HepG2 (cell line): ENCODE measurements around the gene WNK1. TPM values are rescaled to one million over a fixed set of nuclear protein-coding genes. Genes with fewer than 3 reads are reported as not detected.

ENCODE experiments used
- ATAC-seq: fragments of 200-7000 bp; cut with Tn5 transposase; 3 replicates; pipeline ENCODE4 v1.9.1; 2020; ENCODE audit warnings: mild to moderate bottlenecking, moderate library complexity
- BruUV-seq: library from RNA; stranded (reverse); fragments of 400-500 nt; replicated peaks from 2 replicates; lab custom pipeline; 2021; lab: Mats Ljungman, UMichigan
- CTCF ChIA-PET: fragments of 300-600 bp; formaldehyde crosslinking; extraction: SDS; loops from one replicate; lab custom pipeline; 2021; ENCODE audit warnings: low total read pairs, inconsistent platforms, low intra/inter-chr PET ratio; lab: Yijun Ruan, JAX
- POLR2A ChIA-PET: fragments of 350-600 bp; sonication (Branson Sonifier 250); formaldehyde crosslinking; loops from one replicate; lab custom pipeline; 2020; ENCODE audit warnings: antibody characterized with exemption, inconsistent platforms; lab: Yijun Ruan, JAX
- DNase-seq: peaks from one replicate; pipeline ENCODE4 v3.0.0-alpha.2; 2015; ENCODE audit warnings: low spot score
- FAIRE-seq: peaks from 3 replicates; lab custom pipeline; 2011; peaks lifted over from hg19 to GRCh38; lab: Jason Lieb, UNC
- H2AFZ ChIP-seq: one replicate; pipeline ENCODE4 v1.6.1; 2011; ENCODE audit warnings: low read length, inconsistent platforms
- H3K27ac ChIP-seq: fragments of 300-600 bp; 3 replicates; pipeline ENCODE4 v1.8.0; 2011; ENCODE audit warnings: mixed run types, mild to moderate bottlenecking, mixed read lengths, low read length, inconsistent platforms; ENCODE audit not compliant: insufficient read depth; ENCODE audit errors: extremely low read length
- H3K27me3 ChIP-seq, 2 experiments: fragments of 200-600 bp in 1 of 2; 2 replicates in 1 of 2; 3 replicates in 1 of 2; pipeline versions ENCODE4 v1.6.0 to v1.8.0; 2011; ENCODE audit warnings: low read length in 2 of 2, mild to moderate bottlenecking in 2 of 2, moderate library complexity in 2 of 2, inconsistent platforms in 1 of 2; ENCODE audit not compliant: insufficient read depth in 2 of 2, control insufficient read depth in 1 of 2
- H3K36me3 ChIP-seq, 2 experiments: fragments of 200-600 bp in 1 of 2; replicated peaks in 1 of 2; 2 replicates in 1 of 2; 3 replicates in 1 of 2; pipeline versions ENCODE4 v1.5.1 to v1.8.0; 2011; ENCODE audit warnings: low read length in 2 of 2, inconsistent platforms in 1 of 2; ENCODE audit not compliant: insufficient read depth in 2 of 2, control insufficient read depth in 1 of 2
- H3K4me1 ChIP-seq: 2 replicates; pipeline ENCODE4 v1.5.1; 2012; ENCODE audit warnings: low read length, inconsistent platforms; ENCODE audit not compliant: insufficient read depth
- H3K4me2 ChIP-seq: 2 replicates; pipeline ENCODE4 v1.6.0; 2011; ENCODE audit warnings: low read depth, low read length, inconsistent platforms
- H3K4me3 ChIP-seq, 3 experiments: fragments of 200-600 bp in 1 of 3; sonication (generic), shearing (Covaris generic) in 1 of 3; replicated peaks in 1 of 3; 2 replicates each; pipeline ENCODE4 v1.5.1; 2011 to 2016; ENCODE audit warnings: low read length in 3 of 3, inconsistent platforms in 2 of 3, low read depth in 2 of 3, mild to moderate bottlenecking in 2 of 3, control low read depth in 1 of 3, mixed read lengths in 1 of 3; ENCODE audit not compliant: insufficient read depth in 1 of 3
- H3K79me2 ChIP-seq: one replicate; pipeline ENCODE4 v1.6.1; 2011; ENCODE audit warnings: low read length, inconsistent platforms; ENCODE audit not compliant: insufficient read depth
- H3K9ac ChIP-seq: 2 replicates; pipeline ENCODE4 v1.6.0; 2011; ENCODE audit warnings: mild to moderate bottlenecking, low read depth, low read length, inconsistent platforms; ENCODE audit not compliant: insufficient read depth
- H3K9me3 ChIP-seq: 2 replicates; pipeline ENCODE4 v1.5.1; 2012; ENCODE audit warnings: mild to moderate bottlenecking, low read length
- H4K20me1 ChIP-seq: 2 replicates; pipeline ENCODE4 v1.6.0; 2011; ENCODE audit warnings: inconsistent platforms, mild to moderate bottlenecking, low read length, moderate library complexity; ENCODE audit not compliant: insufficient read depth
- BRCA1 ChIP-seq: sonication (generic); formaldehyde crosslinking; IDR thresholded peaks from 2 replicates; pipeline ENCODE4 v1.4.0; 2020; ENCODE audit warnings: missing genetic modification reagents
- KLF11 ChIP-seq: IDR thresholded peaks from 2 replicates; pipeline ENCODE4 v1.6.1; 2016; ENCODE audit warnings: missing compliant biosample characterization
- KLF12 ChIP-seq: sonication (generic); formaldehyde crosslinking; IDR thresholded peaks from 2 replicates; pipeline ENCODE4 v1.4.0; 2020; ENCODE audit warnings: missing genetic modification reagents, borderline replicate concordance
- MAF1 ChIP-seq: sonication (generic); formaldehyde crosslinking; IDR thresholded peaks from 2 replicates; pipeline ENCODE4 v1.5.0; 2020; ENCODE audit warnings: missing genetic modification reagents, borderline replicate concordance
- ZBTB7A ChIP-seq: sonication (generic); formaldehyde crosslinking; IDR thresholded peaks from 2 replicates; pipeline ENCODE4 v1.8.0; 2022; ENCODE audit warnings: mild to moderate bottlenecking, missing genetic modification reagents
- ZNF607 ChIP-seq: sonication (generic); formaldehyde crosslinking; IDR thresholded peaks from 2 replicates; pipeline ENCODE4 v1.5.1; 2020; ENCODE audit warnings: missing genetic modification reagents, mild to moderate bottlenecking, borderline replicate concordance
- WGBS: methylation state at CpG from one replicate; pipeline ENCODE4 v1.1.6; 2017; ENCODE audit warnings: low lambda C conversion rate; 5-methylcytosine and 5-hydroxymethylcytosine counted together
- in situ Hi-C: cut with HindIII; loops from 2 replicates; pipeline ENCODE4 v1.10.0; 2017; ENCODE audit warnings: low pct_unique_long_range_greater_than_20kb; ENCODE audit not compliant: extremely low pct_ligation_motif_present
- intact Hi-C: fragments of 100-400 bp; cut with micrococcal nuclease; formaldehyde crosslinking; loops from one replicate; pipeline ENCODE4 v1.10.0; 2022; ENCODE audit not compliant: unreplicated experiment
- polyA plus RNA-seq, 8 experiments: library from polyadenylated mRNA; depleted of rRNA in 3 of 8; stranded (reverse) in 7 of 8; unstranded in 1 of 8; fragments of >200 nt; fragmentation: Illumina TruSeq in 4 of 8; extraction: Trizol in 4 of 8; gene quantifications; 2 replicates each; pipeline versions ENCODE4 v1.2.1 to v1.2.3, GENCODE V29; 2011 to 2016; ENCODE audit warnings: low read depth in 4 of 8, missing spikeins in 1 of 8, mixed read lengths in 1 of 8; ENCODE audit not compliant: insufficient read depth in 1 of 8
- total RNA-seq, 5 experiments: library from RNA; depleted of rRNA; stranded (reverse); fragments of >200 nt; fragmentation: Illumina TruSeq; extraction: Trizol; gene quantifications; 2 replicates each; pipeline ENCODE4 v1.2.3, GENCODE V29; 2016; ENCODE audit warnings: low read depth in 1 of 5
- TF ChIP-seq, protein P1 (sequence below): sonication (generic); formaldehyde crosslinking; IDR thresholded peaks from 2 replicates; pipeline ENCODE4 v1.8.0; 2022; ENCODE audit warnings: missing genetic modification reagents, mild to moderate bottlenecking, moderate library complexity, borderline replicate concordance
- TF ChIP-seq, protein P2 (sequence below): IDR thresholded peaks from 2 replicates; pipeline ENCODE4 v1.6.1; 2018; ENCODE audit warnings: missing genetic modification reagents, mild to moderate bottlenecking, missing compliant biosample characterization
- TF ChIP-seq, protein P3 (sequence below): sonication (generic); formaldehyde crosslinking; IDR thresholded peaks from 2 replicates; pipeline ENCODE4 v1.5.0; 2020; ENCODE audit warnings: missing genetic modification reagents

WNK1 gene
- total and polyA plus RNA-seq, 2 of the 13 experiments (the other 11 are each of a cell fraction or from before 2014, with no cell fraction given), result 31.1 to 54.8 TPM

GRCh38 chr12:778615-779014 is 26.2 kb downstream of the WNK1 start:
- intact Hi-C loops, result no loop called here
- Histone ChIP-seq H3K79me2 (peaks cover 96% of the 10 kb centered on the region), H3K27ac (no peak overlapping the region), H3K4me3 (no peak overlapping the region), H3K4me1 (peaks cover 73% of the 10 kb centered on the region), H3K9ac (no peak overlapping the region), H4K20me1 (peaks cover 65% of the 10 kb centered on the region), H3K9me3 (no peaks in the 10 kb centered on the region), H3K36me3 (no peaks in the 10 kb centered on the region), H3K4me2 (0 out of 2 replicates have a peak overlapping the region, but pooled peaks have one; percentile 28), H3K27me3 (no peaks in the 10 kb centered on the region), H2AFZ (no peak overlapping the region)
- POLR2A ChIA-PET, result no interaction called here
- WGBS, result 91% methylated on average over 6 of the region's 6 CpGs
- TF ChIP-seq ZBTB7A (no peak), ZNF607 (CRISPR knock-in tag) (no peak), KLF12 (CRISPR knock-in tag) (no peak), MAF1 (CRISPR knock-in tag) (no peak), BRCA1 (CRISPR knock-in tag) (no peak), KLF11 (no peak)
- TF ChIP-seq, protein P1, sequence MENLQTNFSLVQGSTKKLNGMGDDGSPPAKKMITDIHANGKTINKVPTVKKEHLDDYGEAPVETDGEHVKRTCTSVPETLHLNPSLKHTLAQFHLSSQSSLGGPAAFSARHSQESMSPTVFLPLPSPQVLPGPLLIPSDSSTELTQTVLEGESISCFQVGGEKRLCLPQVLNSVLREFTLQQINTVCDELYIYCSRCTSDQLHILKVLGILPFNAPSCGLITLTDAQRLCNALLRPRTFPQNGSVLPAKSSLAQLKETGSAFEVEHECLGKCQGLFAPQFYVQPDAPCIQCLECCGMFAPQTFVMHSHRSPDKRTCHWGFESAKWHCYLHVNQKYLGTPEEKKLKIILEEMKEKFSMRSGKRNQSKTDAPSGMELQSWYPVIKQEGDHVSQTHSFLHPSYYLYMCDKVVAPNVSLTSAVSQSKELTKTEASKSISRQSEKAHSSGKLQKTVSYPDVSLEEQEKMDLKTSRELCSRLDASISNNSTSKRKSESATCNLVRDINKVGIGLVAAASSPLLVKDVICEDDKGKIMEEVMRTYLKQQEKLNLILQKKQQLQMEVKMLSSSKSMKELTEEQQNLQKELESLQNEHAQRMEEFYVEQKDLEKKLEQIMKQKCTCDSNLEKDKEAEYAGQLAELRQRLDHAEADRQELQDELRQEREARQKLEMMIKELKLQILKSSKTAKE (CRISPR knock-in tag), result no peak
- TF ChIP-seq, protein P2, sequence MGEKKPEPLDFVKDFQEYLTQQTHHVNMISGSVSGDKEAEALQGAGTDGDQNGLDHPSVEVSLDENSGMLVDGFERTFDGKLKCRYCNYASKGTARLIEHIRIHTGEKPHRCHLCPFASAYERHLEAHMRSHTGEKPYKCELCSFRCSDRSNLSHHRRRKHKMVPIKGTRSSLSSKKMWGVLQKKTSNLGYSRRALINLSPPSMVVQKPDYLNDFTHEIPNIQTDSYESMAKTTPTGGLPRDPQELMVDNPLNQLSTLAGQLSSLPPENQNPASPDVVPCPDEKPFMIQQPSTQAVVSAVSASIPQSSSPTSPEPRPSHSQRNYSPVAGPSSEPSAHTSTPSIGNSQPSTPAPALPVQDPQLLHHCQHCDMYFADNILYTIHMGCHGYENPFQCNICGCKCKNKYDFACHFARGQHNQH (CRISPR knock-in tag), result no peak
- TF ChIP-seq, protein P3, sequence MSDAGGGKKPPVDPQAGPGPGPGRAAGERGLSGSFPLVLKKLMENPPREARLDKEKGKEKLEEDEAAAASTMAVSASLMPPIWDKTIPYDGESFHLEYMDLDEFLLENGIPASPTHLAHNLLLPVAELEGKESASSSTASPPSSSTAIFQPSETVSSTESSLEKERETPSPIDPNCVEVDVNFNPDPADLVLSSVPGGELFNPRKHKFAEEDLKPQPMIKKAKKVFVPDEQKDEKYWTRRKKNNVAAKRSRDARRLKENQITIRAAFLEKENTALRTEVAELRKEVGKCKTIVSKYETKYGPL (CRISPR knock-in tag), result no peak
- ATAC-seq (no peak), DNase-seq (no peak), FAIRE-seq (no peak)
- CTCF ChIA-PET, result no interaction called here
- in situ Hi-C loops, result no loop called here
- no TSS peak for BruUV-seq
